ENCODE data around the gene TFAP2E. TPM values are rescaled to one million over a fixed set of nuclear protein-coding genes. Genes with fewer than 3 reads are reported as not detected.

TFAP2E gene
- total RNA-seq, 1 experiment from 2014 or later = 6.1 TPM

DNA sequence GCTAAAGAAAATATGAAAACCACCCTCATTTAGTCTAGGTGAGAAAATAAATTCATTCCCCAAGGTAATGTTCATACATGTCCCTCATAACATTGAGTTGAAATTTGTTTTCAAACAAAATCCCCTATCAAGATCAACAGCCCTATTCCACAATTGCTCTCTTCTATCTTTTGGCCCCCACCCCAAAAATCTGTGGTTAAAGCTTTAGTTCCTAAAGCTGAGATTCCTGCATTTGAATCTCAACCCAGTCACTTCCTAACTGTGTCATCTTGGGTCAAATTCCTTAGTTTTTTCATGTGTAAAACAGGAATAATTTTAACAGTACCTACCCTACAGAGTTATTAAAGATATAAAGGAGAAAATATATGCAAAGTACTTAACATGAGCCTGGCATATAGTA lies 37.9 kb upstream of the TFAP2E start (continued):
- no peak for TF ChIP-seq SIN3A (IDR thresholded peaks at IDR 0.05; ENCODE audit: low read depth)
- TF ChIP-seq YY1 (IDR thresholded peaks at IDR 0.05; ENCODE audit: extremely low read depth, insufficient replicate concordance, low read depth, low read length) = no peak
- TF ChIP-seq EZH2phosphoT487 (IDR thresholded peaks at IDR 0.05; ENCODE audit: borderline replicate concordance) = no peak
- TF ChIP-seq CEBPB (IDR thresholded peaks at IDR 0.05; ENCODE audit: low read depth) = no peak
- TF ChIP-seq FOSL1 (IDR thresholded peaks at IDR 0.05; ENCODE audit: low read depth) = no peak

DNA sequence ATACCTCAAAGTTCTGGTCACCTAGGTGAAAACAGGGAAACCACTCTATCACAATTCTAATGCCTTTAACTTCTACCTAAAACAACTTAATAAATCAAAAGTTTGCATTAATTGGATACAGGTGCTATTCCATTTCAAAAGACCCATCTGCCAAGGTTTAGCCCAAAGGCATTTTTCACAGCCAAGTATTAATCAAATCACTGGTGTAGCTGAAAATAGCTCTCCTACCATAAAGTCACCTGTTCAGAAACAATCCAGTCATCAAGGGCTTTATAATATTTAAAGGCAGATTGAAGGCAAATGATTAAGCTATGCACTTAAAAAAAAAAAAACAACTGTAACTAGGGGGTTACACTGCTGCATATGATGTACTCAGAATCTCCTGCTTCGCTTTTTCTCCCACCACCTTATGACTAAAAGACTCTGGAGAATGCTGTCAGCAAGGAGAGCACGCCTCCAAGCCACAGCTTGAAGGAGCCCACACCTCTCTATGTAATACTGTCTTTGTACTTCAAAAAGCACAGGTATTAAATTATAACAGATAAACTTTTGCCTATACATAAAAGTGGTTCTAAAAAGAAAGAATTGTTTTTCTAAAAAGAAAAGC lies 36.5 kb upstream of the TFAP2E start:
- ChIA-PET RAD21 (ENCODE audit: low non-redundant PET in 1 of 2, low total read pairs in 2 of 2, uncharacterized antibody in 2 of 2, unreplicated experiment in 2 of 2) (no interaction called here), POLR2A (interaction anchor here (1.1 kb wide), 1 partner anchor 20 kb away, joined by 3 read pairs; the partner anchor contains the start of gene KIAA0319L), CTCF (no interaction called here)
- no TSS peak for BruUV-seq (replicated peaks)
- Histone ChIP-seq H3K36me3 (ENCODE audit: control insufficient read depth in 1 of 2, insufficient read depth in 2 of 2, low read length in 2 of 2) (peaks cover 0 to 2% of the 10 kb centered on the region in 2 experiments; a peak in 1 of 4 replicates), H3K27me3 (ENCODE audit: insufficient read depth, low read length) (no peaks in the 10 kb centered on the region), H3K9ac (ENCODE audit: low read length) (no peak overlapping the region), H3K9me3 (ENCODE audit: control insufficient read depth in 1 of 2, insufficient read depth in 1 of 2, low read depth in 1 of 2, low read length in 2 of 2) (no peaks in the 10 kb centered on the region), H3K4me1 (ENCODE audit: control insufficient read depth in 1 of 2, insufficient read depth in 2 of 2, low read length in 2 of 2) (no peaks in the 10 kb centered on the region), H3K4me3 (replicated peaks in 1 of 2; ENCODE audit: low read depth in 1 of 2, low read length in 2 of 2) (no peak overlapping the region), H3K9me2 (ENCODE audit: insufficient read depth) (no peaks in the 10 kb centered on the region), H3K79me2 (ENCODE audit: insufficient read depth, low read length) (peaks cover 13% of the 10 kb centered on the region; the same call in 1 of the 2 replicates), H3K4me2 (ENCODE audit: low read length) (no peak overlapping the region), H3K27ac (ENCODE audit: low read depth, low read length) (no peak overlapping the region), H2AFZ (ENCODE audit: low read depth, low read length, poor library complexity, severe bottlenecking) (no peak overlapping the region), H4K20me1 (ENCODE audit: insufficient read depth) (no peaks in the 10 kb centered on the region)
- no peak for DNase-seq (ENCODE audit: low read depth, low spot score)
- no peak for ATAC-seq
- intact Hi-C loops (cut with micrococcal nuclease) = no loop called here
- TF ChIP-seq YY1 (IDR thresholded peaks at IDR 0.05; ENCODE audit: extremely low read depth, insufficient replicate concordance, low read depth, low read length) = no peak
- TF ChIP-seq, protein P1, sequence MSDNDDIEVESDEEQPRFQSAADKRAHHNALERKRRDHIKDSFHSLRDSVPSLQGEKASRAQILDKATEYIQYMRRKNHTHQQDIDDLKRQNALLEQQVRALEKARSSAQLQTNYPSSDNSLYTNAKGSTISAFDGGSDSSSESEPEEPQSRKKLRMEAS (IDR thresholded peaks at IDR 0.05) = no peak

DNA sequence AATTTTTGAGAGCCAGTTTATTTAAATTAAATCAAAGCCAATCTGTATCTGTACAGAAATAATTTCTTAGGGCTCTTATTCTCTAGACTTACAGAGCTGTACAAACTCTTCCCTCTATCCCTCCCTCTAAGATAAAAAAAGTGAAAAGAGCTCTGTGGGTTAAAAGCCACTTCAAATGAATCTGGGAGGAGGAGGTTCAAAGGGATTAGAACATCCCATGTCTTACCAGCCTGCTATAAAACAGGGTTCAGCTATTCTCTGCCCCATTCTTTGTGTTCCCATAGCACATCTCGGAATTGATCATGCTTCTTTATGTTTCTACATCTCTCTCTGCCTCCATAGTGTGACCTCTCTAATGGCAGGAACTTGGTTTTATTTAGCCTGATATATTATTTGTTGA lies 35.3 kb upstream of the TFAP2E start:
- BruUV-seq (replicated peaks) = no TSS peak
- Histone ChIP-seq H3K9ac (ENCODE audit: low read length) (no peak overlapping the region), H3K27me3 (ENCODE audit: insufficient read depth, low read length) (no peaks in the 10 kb centered on the region), H3K27ac (ENCODE audit: low read depth, low read length) (no peak overlapping the region), H3K4me3 (replicated peaks in 1 of 2; ENCODE audit: low read depth in 1 of 2, low read length in 2 of 2) (no peak overlapping the region), H3K4me1 (ENCODE audit: control insufficient read depth in 1 of 2, insufficient read depth in 2 of 2, low read length in 2 of 2) (no peaks in the 10 kb centered on the region), H3K36me3 (ENCODE audit: control insufficient read depth in 1 of 2, insufficient read depth in 2 of 2, low read length in 2 of 2) (peaks cover 0 to 2% of the 10 kb centered on the region in 2 experiments; a peak in 1 of 4 replicates), H3K4me2 (ENCODE audit: low read length) (no peak overlapping the region), H3K9me3 (ENCODE audit: control insufficient read depth in 1 of 2, insufficient read depth in 1 of 2, low read depth in 1 of 2, low read length in 2 of 2) (no peaks in the 10 kb centered on the region), H3K79me2 (ENCODE audit: insufficient read depth, low read length) (peaks cover 21% of the 10 kb centered on the region; the same call in 1 of the 2 replicates), H4K20me1 (ENCODE audit: insufficient read depth) (no peaks in the 10 kb centered on the region), H3K9me2 (ENCODE audit: insufficient read depth) (no peaks in the 10 kb centered on the region), H2AFZ (ENCODE audit: low read depth, low read length, poor library complexity, severe bottlenecking) (no peak overlapping the region)
- ChIA-PET CTCF (no interaction called here), POLR2A (no interaction called here), RAD21 (ENCODE audit: low non-redundant PET in 1 of 2, low total read pairs in 2 of 2, uncharacterized antibody in 2 of 2, unreplicated experiment in 2 of 2) (interaction anchor here in 1 of 2 experiments (0.7 kb wide), 1 partner anchor 107 kb away, joined by 3 read pairs; no protein-coding TSS in a partner anchor)
- DNase-seq (ENCODE audit: low read depth, low spot score) (no peak), ATAC-seq (no peak)
- intact Hi-C loops (cut with micrococcal nuclease) = no loop called here
- TF ChIP-seq POLR2AphosphoS5 (IDR thresholded peaks at IDR 0.05; ENCODE audit: low read depth, low read length) (no peak), EGR1 (IDR thresholded peaks at IDR 0.05; ENCODE audit: low read depth) (no peak), ELF1 (IDR thresholded peaks at IDR 0.05; ENCODE audit: borderline replicate concordance, low read depth) (no peak), CEBPB (IDR thresholded peaks at IDR 0.05; ENCODE audit: low read depth) (no peak), SRF (IDR thresholded peaks at IDR 0.05; ENCODE audit: low read depth) (no peak), YY1 (IDR thresholded peaks at IDR 0.05; ENCODE audit: extremely low read depth, insufficient replicate concordance, low read depth, low read length) (no peak), CBX3 (IDR thresholded peaks at IDR 0.05; ENCODE audit: low read depth) (no peak), REST (IDR thresholded peaks at IDR 0.05; ENCODE audit: low read depth) (no peak), ZFX (IDR thresholded peaks at IDR 0.05) (no peak), SP1 (IDR thresholded peaks at IDR 0.05; ENCODE audit: low read depth) (no peak), POLR2A (IDR thresholded peaks at IDR 0.05; ENCODE audit: borderline replicate concordance, extremely low read depth, insufficient read depth, insufficient read length) (no peak), EZH2phosphoT487 (IDR thresholded peaks at IDR 0.05; ENCODE audit: borderline replicate concordance) (no peak), JUND (IDR thresholded peaks at IDR 0.05) (no peak)

All from HCT116 (cell line).